ENCODE data around the gene CACNA1H.

DNA sequence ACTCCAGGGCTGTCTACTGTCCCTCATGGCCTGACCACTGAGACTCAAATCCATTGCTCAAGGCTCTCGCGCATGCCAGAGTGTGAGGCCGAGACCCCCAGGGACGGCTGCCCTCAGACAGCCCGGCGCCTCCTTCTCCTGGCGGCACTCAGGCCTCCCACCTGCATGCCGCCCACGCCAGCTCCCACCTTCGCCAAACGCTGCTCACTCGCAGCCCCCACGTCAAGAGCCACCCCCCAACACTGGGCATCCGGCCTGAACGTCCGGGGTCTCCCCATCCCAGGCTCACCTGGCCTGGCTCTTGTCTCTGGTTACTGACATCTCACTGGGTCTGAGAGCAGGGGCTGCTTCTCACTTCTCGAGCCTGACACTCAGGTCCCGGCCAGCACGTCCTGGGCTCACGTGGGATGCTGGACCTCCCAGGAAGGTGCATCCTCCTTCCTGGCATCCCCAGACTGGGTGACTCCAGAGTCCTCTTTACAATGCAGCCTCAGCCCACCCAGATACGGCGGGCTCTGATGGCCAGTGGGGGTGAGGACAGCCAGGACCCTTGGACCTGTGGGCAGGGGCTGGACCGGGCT lies 12.2 kb upstream of the CACNA1H start:
- TF ChIP-seq EZH2phosphoT487 (IDR thresholded peaks at IDR 0.05; ENCODE audit: insufficient read depth, low read depth) = no peak
- no peak for TF ChIP-seq EZH2 (IDR thresholded peaks at IDR 0.05; ENCODE audit: insufficient read depth, poor library complexity, severe bottlenecking)

Measured in GM23248 (cell line).